WTC11 (cell line): ENCODE measurements around the gene SMC1B. TPM values are rescaled to one million over a fixed set of nuclear protein-coding genes. Genes with fewer than 3 reads are reported as not detected.

Experiments
- ATAC-seq: fragments of 200-7000 bp; cut with Tn5 transposase; 2 replicates; pipeline ENCODE4 v1.10.0; 2021; ENCODE audit warnings: mild to moderate bottlenecking, moderate library complexity
- CTCF ChIA-PET: fragments of 300-600 bp; sonication (Branson Sonifier 250); formaldehyde crosslinking; loops from one replicate; lab custom pipeline; 2021; ENCODE audit warnings: antibody characterized with exemption; lab: Charles Lee
- POLR2A ChIA-PET: fragments of 350-600 bp; sonication (Branson Sonifier 250); formaldehyde crosslinking; loops from one replicate; lab custom pipeline; 2021; ENCODE audit warnings: antibody characterized with exemption; lab: Charles Lee
- DNase-seq: peaks from one replicate; pipeline ENCODE4 v3.0.0; 2021; ENCODE audit warnings: low spot score
- H3K27ac Mint-ChIP-seq: 2 replicates; pipeline ENCODE4 v1.8.0; 2021; ENCODE audit warnings: mixed read lengths
- H3K27me3 Mint-ChIP-seq: 2 replicates; pipeline ENCODE4 v1.8.0; 2021; ENCODE audit warnings: low read depth, mild to moderate bottlenecking, moderate library complexity, mixed read lengths
- H3K36me3 Mint-ChIP-seq: 2 replicates; pipeline ENCODE4 v1.8.0; 2021; ENCODE audit warnings: mixed read lengths
- H3K4me1 Mint-ChIP-seq: 2 replicates; pipeline ENCODE4 v1.8.0; 2022; ENCODE audit warnings: mixed read lengths
- H3K4me3 Mint-ChIP-seq: 2 replicates; pipeline ENCODE4 v1.8.0; 2021; ENCODE audit warnings: mild to moderate bottlenecking, moderate library complexity, mixed read lengths
- H3K9me3 Mint-ChIP-seq: 2 replicates; pipeline ENCODE4 v1.8.0; 2021; ENCODE audit warnings: mixed read lengths
- CREB1 ChIP-seq: sonication (generic); formaldehyde crosslinking; IDR thresholded peaks from 2 replicates; pipeline ENCODE4 v1.8.0; 2023; ENCODE audit warnings: mild to moderate bottlenecking, missing genetic modification reagents
- EMX1 ChIP-seq: fragments of 250-450 bp; sonication (Bioruptor Pico); IDR thresholded peaks from 2 replicates; pipeline ENCODE4 v1.8.0; 2021; ENCODE audit warnings: mild to moderate bottlenecking
- ESRRA ChIP-seq: sonication (generic); formaldehyde crosslinking; IDR thresholded peaks from 2 replicates; pipeline ENCODE4 v1.8.1; 2022; ENCODE audit warnings: mild to moderate bottlenecking, missing genetic modification reagents, borderline replicate concordance
- FOXJ3 ChIP-seq: sonication (generic); formaldehyde crosslinking; IDR thresholded peaks from 2 replicates; pipeline ENCODE4 v1.9.0; 2021; ENCODE audit warnings: missing genetic modification reagents, mild to moderate bottlenecking, borderline replicate concordance
- FOXP1 ChIP-seq: sonication (generic); formaldehyde crosslinking; IDR thresholded peaks from 2 replicates; pipeline ENCODE4 v1.8.0; 2022; ENCODE audit warnings: missing genetic modification reagents, mild to moderate bottlenecking, moderate library complexity, borderline replicate concordance
- GRHL2 ChIP-seq: fragments of 250-450 bp; sonication (Bioruptor Pico); IDR thresholded peaks from 2 replicates; pipeline ENCODE4 v1.8.0; 2022; ENCODE audit warnings: mild to moderate bottlenecking, moderate library complexity; ENCODE audit not compliant: insufficient replicate concordance, severe bottlenecking
- KAT7 ChIP-seq: sonication (generic); formaldehyde crosslinking; IDR thresholded peaks from 2 replicates; pipeline ENCODE4 v1.8.1; 2023; ENCODE audit warnings: missing genetic modification reagents, mild to moderate bottlenecking, borderline replicate concordance
- MYBL2 ChIP-seq: sonication (generic); formaldehyde crosslinking; IDR thresholded peaks from 2 replicates; pipeline ENCODE4 v1.8.1; 2023; ENCODE audit warnings: mild to moderate bottlenecking, moderate library complexity, missing genetic modification reagents
- NFE2L1 ChIP-seq: sonication (generic); formaldehyde crosslinking; IDR thresholded peaks from 2 replicates; pipeline ENCODE4 v1.8.1; 2023; ENCODE audit warnings: missing genetic modification reagents
- SMAD3 ChIP-seq: sonication (generic); formaldehyde crosslinking; IDR thresholded peaks from 2 replicates; pipeline ENCODE4 v1.8.0; 2022; ENCODE audit warnings: missing genetic modification reagents, mild to moderate bottlenecking, borderline replicate concordance
- SOX15 ChIP-seq: fragments of 250-450 bp; sonication (Bioruptor Pico); IDR thresholded peaks from 2 replicates; pipeline ENCODE4 v1.9.0; 2021; ENCODE audit warnings: mild to moderate bottlenecking
- SP1 ChIP-seq: sonication (generic); formaldehyde crosslinking; conservative IDR thresholded peaks from 2 replicates; pipeline ENCODE4 v1.8.1; 2022; ENCODE audit warnings: missing genetic modification reagents
- TEAD1 ChIP-seq: sonication (generic); formaldehyde crosslinking; IDR thresholded peaks from 2 replicates; pipeline ENCODE4 v1.8.0; 2022; ENCODE audit warnings: mild to moderate bottlenecking, missing genetic modification reagents
- ZNF219 ChIP-seq: sonication (generic); formaldehyde crosslinking; IDR thresholded peaks from 2 replicates; pipeline ENCODE4 v1.8.0; 2023; ENCODE audit warnings: missing genetic modification reagents, mild to moderate bottlenecking, borderline replicate concordance
- ZNF232 ChIP-seq: sonication (generic); formaldehyde crosslinking; IDR thresholded peaks from 2 replicates; pipeline ENCODE4 v1.8.0; 2022; ENCODE audit warnings: mild to moderate bottlenecking, missing genetic modification reagents
- ZNF317 ChIP-seq: sonication (generic); formaldehyde crosslinking; IDR thresholded peaks from 2 replicates; pipeline ENCODE4 v1.8.1; 2023; ENCODE audit warnings: low read depth, mild to moderate bottlenecking, moderate library complexity, missing genetic modification reagents, borderline replicate concordance
- ZNF423 ChIP-seq: fragments of 250-450 bp; sonication (Bioruptor Pico); IDR thresholded peaks from 2 replicates; pipeline ENCODE4 v2.1.2; 2022; ENCODE audit warnings: mild to moderate bottlenecking, moderate library complexity
- total RNA-seq: library from RNA; stranded (reverse); gene quantifications from 3 replicates; pipeline ENCODE4 v1.2.3, GENCODE V29; 2021
- TF ChIP-seq, protein P1 (sequence below): sonication (generic); formaldehyde crosslinking; IDR thresholded peaks from 2 replicates; pipeline ENCODE4 v1.8.0; 2022; ENCODE audit warnings: missing genetic modification reagents
- TF ChIP-seq, protein P2 (sequence below): sonication (generic); formaldehyde crosslinking; IDR thresholded peaks from 2 replicates; pipeline ENCODE4 v1.8.1; 2022; ENCODE audit warnings: low read depth, missing genetic modification reagents, borderline replicate concordance
- TF ChIP-seq, protein P3 (sequence below): fragments of 250-450 bp; sonication (Bioruptor Pico); IDR thresholded peaks from 2 replicates; pipeline ENCODE4 v1.9.0; 2021; ENCODE audit warnings: mild to moderate bottlenecking, borderline replicate concordance
- TF ChIP-seq, protein P4 (sequence below): fragments of 250-450 bp; sonication (Bioruptor Pico); IDR thresholded peaks from 2 replicates; pipeline ENCODE4 v1.9.0; 2021; ENCODE audit warnings: moderate library complexity, mild to moderate bottlenecking, inconsistent platforms, borderline replicate concordance
- TF ChIP-seq, protein P5 (sequence below): fragments of 250-450 bp; sonication (Bioruptor Pico); IDR thresholded peaks from 2 replicates; pipeline ENCODE4 v1.8.0; 2021; ENCODE audit warnings: mild to moderate bottlenecking

The SMC1B gene
- total RNA-seq, 1 experiment from 2014 or later, result 0.07 TPM

DNA sequence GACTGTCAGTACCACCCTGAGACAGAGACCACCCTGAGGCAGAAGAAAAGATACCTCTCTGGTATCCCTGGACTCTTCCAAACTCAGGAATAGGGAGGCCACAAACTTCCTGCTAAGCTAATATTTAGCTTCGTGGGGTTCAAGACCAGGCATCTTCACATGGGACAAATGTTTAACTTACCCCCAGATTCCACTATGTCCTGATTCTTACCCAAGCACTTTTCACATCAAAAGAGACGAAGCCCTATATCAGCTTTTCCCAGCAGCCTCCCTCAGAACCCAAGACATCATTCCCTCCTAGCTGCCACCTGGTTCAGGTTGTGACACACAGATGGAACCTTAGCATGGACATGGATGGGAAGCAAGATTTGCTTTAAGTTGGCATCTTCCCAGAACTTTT, 32.1 kb downstream of the SMC1B start:
- Mint-ChIP-seq H3K4me3 (no peak overlapping the region), H3K4me1 (no peaks in the 10 kb centered on the region; the same call in 1 of the 2 replicates), H3K36me3 (no peaks in the 10 kb centered on the region), H3K27ac (no peak overlapping the region), H3K27me3 (no peaks in the 10 kb centered on the region), H3K9me3 (no peaks in the 10 kb centered on the region)
- ATAC-seq, result no peak
- TF ChIP-seq ZNF219 (CRISPR knock-in tag) (no peak), ZNF317 (CRISPR knock-in tag) (no peak), ESRRA (no peak), EMX1 (CRISPR knock-in tag) (no peak), NFE2L1 (no peak), MYBL2 (CRISPR knock-in tag) (no peak), SP1 (CRISPR knock-in tag) (no peak), CREB1 (CRISPR knock-in tag) (no peak), KAT7 (CRISPR knock-in tag) (no peak), FOXJ3 (CRISPR knock-in tag) (no peak)
- TF ChIP-seq, protein P1, sequence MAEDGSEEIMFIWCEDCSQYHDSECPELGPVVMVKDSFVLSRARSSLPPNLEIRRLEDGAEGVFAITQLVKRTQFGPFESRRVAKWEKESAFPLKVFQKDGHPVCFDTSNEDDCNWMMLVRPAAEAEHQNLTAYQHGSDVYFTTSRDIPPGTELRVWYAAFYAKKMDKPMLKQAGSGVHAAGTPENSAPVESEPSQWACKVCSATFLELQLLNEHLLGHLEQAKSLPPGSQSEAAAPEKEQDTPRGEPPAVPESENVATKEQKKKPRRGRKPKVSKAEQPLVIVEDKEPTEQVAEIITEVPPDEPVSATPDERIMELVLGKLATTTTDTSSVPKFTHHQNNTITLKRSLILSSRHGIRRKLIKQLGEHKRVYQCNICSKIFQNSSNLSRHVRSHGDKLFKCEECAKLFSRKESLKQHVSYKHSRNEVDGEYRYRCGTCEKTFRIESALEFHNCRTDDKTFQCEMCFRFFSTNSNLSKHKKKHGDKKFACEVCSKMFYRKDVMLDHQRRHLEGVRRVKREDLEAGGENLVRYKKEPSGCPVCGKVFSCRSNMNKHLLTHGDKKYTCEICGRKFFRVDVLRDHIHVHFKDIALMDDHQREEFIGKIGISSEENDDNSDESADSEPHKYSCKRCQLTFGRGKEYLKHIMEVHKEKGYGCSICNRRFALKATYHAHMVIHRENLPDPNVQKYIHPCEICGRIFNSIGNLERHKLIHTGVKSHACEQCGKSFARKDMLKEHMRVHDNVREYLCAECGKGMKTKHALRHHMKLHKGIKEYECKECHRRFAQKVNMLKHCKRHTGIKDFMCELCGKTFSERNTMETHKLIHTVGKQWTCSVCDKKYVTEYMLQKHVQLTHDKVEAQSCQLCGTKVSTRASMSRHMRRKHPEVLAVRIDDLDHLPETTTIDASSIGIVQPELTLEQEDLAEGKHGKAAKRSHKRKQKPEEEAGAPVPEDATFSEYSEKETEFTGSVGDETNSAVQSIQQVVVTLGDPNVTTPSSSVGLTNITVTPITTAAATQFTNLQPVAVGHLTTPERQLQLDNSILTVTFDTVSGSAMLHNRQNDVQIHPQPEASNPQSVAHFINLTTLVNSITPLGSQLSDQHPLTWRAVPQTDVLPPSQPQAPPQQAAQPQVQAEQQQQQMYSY, result no peak
- TF ChIP-seq, protein P2, sequence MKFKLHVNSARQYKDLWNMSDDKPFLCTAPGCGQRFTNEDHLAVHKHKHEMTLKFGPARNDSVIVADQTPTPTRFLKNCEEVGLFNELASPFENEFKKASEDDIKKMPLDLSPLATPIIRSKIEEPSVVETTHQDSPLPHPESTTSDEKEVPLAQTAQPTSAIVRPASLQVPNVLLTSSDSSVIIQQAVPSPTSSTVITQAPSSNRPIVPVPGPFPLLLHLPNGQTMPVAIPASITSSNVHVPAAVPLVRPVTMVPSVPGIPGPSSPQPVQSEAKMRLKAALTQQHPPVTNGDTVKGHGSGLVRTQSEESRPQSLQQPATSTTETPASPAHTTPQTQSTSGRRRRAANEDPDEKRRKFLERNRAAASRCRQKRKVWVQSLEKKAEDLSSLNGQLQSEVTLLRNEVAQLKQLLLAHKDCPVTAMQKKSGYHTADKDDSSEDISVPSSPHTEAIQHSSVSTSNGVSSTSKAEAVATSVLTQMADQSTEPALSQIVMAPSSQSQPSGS (CRISPR knock-in tag), result no peak
- TF ChIP-seq, protein P3, sequence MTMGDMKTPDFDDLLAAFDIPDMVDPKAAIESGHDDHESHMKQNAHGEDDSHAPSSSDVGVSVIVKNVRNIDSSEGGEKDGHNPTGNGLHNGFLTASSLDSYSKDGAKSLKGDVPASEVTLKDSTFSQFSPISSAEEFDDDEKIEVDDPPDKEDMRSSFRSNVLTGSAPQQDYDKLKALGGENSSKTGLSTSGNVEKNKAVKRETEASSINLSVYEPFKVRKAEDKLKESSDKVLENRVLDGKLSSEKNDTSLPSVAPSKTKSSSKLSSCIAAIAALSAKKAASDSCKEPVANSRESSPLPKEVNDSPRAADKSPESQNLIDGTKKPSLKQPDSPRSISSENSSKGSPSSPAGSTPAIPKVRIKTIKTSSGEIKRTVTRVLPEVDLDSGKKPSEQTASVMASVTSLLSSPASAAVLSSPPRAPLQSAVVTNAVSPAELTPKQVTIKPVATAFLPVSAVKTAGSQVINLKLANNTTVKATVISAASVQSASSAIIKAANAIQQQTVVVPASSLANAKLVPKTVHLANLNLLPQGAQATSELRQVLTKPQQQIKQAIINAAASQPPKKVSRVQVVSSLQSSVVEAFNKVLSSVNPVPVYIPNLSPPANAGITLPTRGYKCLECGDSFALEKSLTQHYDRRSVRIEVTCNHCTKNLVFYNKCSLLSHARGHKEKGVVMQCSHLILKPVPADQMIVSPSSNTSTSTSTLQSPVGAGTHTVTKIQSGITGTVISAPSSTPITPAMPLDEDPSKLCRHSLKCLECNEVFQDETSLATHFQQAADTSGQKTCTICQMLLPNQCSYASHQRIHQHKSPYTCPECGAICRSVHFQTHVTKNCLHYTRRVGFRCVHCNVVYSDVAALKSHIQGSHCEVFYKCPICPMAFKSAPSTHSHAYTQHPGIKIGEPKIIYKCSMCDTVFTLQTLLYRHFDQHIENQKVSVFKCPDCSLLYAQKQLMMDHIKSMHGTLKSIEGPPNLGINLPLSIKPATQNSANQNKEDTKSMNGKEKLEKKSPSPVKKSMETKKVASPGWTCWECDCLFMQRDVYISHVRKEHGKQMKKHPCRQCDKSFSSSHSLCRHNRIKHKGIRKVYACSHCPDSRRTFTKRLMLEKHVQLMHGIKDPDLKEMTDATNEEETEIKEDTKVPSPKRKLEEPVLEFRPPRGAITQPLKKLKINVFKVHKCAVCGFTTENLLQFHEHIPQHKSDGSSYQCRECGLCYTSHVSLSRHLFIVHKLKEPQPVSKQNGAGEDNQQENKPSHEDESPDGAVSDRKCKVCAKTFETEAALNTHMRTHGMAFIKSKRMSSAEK (CRISPR knock-in tag), result no peak
- ChIA-PET POLR2A (no interaction called here), CTCF (no interaction called here)
- DNase-seq, result no peak

DNA sequence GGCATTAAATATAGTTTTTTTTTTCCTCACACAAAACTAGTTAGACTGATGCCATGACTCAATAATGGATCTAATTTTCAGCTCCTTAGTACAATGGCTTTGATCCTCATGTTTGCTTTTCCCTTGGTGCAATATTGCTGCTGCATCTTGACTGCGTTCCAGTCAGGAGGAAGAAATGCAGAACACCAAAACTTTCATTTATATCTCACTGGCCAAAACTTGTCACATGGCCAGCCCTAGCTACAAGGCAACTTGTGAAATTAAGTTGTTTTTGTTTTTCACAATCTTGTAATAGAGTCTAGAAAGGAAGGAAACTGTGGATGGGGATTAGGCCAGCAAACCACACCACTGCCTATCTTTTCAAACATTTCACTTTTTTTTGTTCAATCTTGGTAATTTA, 36.7 kb downstream of the SMC1B start:
- Mint-ChIP-seq H3K9me3 (peaks cover 38% of the 10 kb centered on the region), H3K4me1 (no peaks in the 10 kb centered on the region; the same call in 1 of the 2 replicates), H3K4me3 (no peak overlapping the region), H3K36me3 (peaks cover 10% of the 10 kb centered on the region), H3K27ac (no peak overlapping the region), H3K27me3 (peaks cover 7% of the 10 kb centered on the region)
- ATAC-seq, result no peak
- DNase-seq, result no peak
- POLR2A ChIA-PET, result no interaction called here
- CTCF ChIA-PET, result no interaction called here
- TF ChIP-seq FOXP1 (CRISPR knock-in tag) (no peak), SOX15 (no peak), KAT7 (CRISPR knock-in tag) (no peak), ESRRA (no peak), TEAD1 (CRISPR knock-in tag) (no peak), GRHL2 (CRISPR knock-in tag) (no peak), SMAD3 (CRISPR knock-in tag) (no peak), ZNF423 (CRISPR knock-in tag) (no peak), ZNF232 (CRISPR knock-in tag) (no peak), CREB1 (CRISPR knock-in tag) (no peak)
- TF ChIP-seq, protein P4, sequence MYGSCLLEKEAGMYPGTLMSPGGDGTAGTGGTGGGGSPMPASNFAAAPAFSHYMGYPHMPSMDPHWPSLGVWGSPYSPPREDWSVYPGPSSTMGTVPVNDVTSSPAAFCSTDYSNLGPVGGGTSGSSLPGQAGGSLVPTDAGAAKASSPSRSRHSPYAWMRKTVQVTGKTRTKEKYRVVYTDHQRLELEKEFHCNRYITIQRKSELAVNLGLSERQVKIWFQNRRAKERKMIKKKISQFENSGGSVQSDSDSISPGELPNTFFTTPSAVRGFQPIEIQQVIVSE (CRISPR knock-in tag), result no peak
- TF ChIP-seq, protein P2 (CRISPR knock-in tag), result no peak
- TF ChIP-seq, protein P5, sequence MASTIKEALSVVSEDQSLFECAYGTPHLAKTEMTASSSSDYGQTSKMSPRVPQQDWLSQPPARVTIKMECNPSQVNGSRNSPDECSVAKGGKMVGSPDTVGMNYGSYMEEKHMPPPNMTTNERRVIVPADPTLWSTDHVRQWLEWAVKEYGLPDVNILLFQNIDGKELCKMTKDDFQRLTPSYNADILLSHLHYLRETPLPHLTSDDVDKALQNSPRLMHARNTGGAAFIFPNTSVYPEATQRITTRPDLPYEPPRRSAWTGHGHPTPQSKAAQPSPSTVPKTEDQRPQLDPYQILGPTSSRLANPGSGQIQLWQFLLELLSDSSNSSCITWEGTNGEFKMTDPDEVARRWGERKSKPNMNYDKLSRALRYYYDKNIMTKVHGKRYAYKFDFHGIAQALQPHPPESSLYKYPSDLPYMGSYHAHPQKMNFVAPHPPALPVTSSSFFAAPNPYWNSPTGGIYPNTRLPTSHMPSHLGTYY (CRISPR knock-in tag), result no peak
